ENCODE data around the gene AOC1. TPM values are rescaled to one million over a fixed set of nuclear protein-coding genes. Genes with fewer than 3 reads are reported as not detected.

AOC1 gene
- total RNA-seq, 2 donors from 2014 or later, result not detected

DNA sequence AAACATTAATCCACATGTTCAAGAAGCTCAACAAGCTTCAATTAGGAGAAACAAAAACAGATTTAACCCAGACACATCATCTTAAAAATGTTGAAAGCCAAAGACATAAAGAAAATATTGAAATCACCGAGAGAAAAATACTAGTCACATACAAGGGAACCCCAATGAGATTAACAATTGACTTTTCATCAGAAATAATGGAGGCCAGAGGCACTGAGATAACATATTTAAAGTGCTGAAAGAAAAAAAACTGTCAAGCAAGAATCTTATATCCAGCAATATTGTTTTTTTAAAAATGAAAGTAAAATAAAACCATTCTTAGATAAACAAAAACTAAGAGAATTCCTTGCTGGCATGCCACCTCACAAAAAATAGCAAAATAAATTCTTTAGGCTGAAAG is 28.9 kb downstream of the AOC1 start:
- peaks cover 0 to 29% of the 10 kb centered on the region in 2 donors for H3K9me3 ChIP-seq
- no peaks in the 10 kb centered on the region for H3K27me3 ChIP-seq
- H3K27ac ChIP-seq, result no peak overlapping the region
- TF ChIP-seq, protein P1, sequence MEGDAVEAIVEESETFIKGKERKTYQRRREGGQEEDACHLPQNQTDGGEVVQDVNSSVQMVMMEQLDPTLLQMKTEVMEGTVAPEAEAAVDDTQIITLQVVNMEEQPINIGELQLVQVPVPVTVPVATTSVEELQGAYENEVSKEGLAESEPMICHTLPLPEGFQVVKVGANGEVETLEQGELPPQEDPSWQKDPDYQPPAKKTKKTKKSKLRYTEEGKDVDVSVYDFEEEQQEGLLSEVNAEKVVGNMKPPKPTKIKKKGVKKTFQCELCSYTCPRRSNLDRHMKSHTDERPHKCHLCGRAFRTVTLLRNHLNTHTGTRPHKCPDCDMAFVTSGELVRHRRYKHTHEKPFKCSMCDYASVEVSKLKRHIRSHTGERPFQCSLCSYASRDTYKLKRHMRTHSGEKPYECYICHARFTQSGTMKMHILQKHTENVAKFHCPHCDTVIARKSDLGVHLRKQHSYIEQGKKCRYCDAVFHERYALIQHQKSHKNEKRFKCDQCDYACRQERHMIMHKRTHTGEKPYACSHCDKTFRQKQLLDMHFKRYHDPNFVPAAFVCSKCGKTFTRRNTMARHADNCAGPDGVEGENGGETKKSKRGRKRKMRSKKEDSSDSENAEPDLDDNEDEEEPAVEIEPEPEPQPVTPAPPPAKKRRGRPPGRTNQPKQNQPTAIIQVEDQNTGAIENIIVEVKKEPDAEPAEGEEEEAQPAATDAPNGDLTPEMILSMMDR (IDR thresholded peaks at IDR 0.05), result no peak
- no peaks in the 10 kb centered on the region for H3K36me3 ChIP-seq
- no peak overlapping the region for H3K4me3 ChIP-seq
- no peak for DNase-seq (ENCODE audit: low spot score)
- H3K4me1 ChIP-seq, result peaks cover 0 to 8% of the 10 kb centered on the region in 2 donors

DNA sequence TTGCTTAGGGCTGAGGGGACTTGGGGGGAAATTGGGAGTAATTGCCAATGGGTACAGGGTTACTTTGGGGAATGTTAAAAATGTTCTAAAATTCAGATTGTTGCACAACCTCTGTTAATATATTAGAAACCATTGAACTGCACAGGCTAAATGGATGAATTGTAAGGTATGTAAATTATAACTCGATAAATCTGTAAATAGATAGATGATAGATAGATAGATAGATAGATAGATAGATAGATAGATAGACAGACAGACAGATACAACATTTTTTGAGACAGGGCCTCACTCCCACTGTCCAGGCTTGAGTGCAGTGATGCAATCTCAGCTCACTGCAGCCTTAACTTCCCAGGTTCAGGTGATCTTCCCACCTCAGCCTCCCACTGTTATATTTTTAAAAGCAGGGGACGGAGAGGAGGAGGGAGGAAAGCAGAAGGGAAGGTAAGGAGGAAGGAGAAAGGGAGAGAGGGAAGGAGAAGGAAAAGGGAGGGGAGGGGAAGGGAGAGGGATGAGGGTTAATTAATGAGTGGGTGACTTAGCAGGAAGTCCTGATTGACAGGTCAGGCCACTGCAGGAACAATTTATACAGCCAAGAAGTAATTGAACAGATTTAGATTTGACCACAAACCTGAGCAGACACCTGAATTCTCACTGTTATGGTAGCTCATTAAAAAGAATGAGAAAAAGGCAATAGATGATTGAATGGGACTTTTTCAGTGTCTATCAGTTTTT is 38.7 kb downstream of the AOC1 start:
- peaks cover 0 to 9% of the 10 kb centered on the region in 2 donors for H3K9me3 ChIP-seq
- TF ChIP-seq, protein P1 (IDR thresholded peaks at IDR 0.05), result no peak
- no peaks in the 10 kb centered on the region for H3K36me3 ChIP-seq
- no peak overlapping the region for H3K4me3 ChIP-seq
- DNase-seq (ENCODE audit: low spot score), result no peak
- no peaks in the 10 kb centered on the region for H3K4me1 ChIP-seq
- H3K27ac ChIP-seq, result no peak overlapping the region
- no peaks in the 10 kb centered on the region for H3K27me3 ChIP-seq

DNA sequence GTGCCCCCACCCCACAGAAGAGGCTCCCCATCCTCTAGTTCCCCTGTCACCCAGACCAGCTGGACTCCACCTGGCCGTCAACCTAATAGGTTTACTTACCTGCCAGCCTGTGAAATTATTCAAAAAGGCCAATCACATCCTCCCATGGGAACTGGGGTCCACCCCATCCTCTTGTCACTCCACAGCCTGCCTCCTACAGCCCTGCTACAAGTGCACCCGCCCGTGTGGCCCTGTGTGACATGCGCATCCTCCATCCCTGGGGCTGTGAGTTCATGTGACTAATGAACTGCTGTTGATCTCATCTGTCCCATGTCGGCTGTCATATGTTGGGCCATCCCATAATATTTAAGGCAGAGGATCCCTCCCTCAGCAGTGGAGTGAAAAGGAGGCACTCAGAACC is 39.4 kb downstream of the AOC1 start:
- H3K27me3 ChIP-seq, result no peaks in the 10 kb centered on the region

DNA sequence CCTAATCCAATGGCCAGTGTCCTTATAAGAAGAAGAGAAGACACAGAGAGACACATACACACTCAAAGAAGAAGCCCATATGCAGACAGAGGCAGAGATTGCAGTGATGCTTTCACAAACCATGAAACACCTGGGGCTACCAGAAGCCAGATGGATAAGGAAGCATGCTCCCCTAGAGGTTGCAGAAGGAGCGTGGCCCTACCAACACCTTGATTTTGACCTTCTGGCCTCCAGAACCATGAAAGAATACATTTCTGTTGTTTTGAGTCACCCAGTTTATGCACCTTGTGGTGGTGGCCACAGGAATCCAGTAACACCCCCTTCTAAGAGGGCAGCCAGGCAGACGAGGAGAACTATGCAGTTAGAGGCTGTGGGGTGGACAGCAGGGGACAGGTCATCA is 43.5 kb downstream of the AOC1 start:
- H3K27ac ChIP-seq, result no peak overlapping the region
- H3K36me3 ChIP-seq, result no peaks in the 10 kb centered on the region
- no peak for DNase-seq (ENCODE audit: low spot score)
- peaks cover 0 to 8% of the 10 kb centered on the region in 2 donors for H3K9me3 ChIP-seq
- TF ChIP-seq, protein P1 (IDR thresholded peaks at IDR 0.05), result no peak
- H3K4me1 ChIP-seq, result peaks cover 0 to 8% of the 10 kb centered on the region in 2 donors
- H3K4me3 ChIP-seq, result no peak overlapping the region
- peaks cover 0 to 4% of the 10 kb centered on the region in 2 donors for H3K27me3 ChIP-seq

More for the DNA sequence above, 39.4 kb downstream of the AOC1 start:
- TF ChIP-seq, protein P1 (IDR thresholded peaks at IDR 0.05), result no peak
- peaks cover 0 to 8% of the 10 kb centered on the region in 2 donors for H3K9me3 ChIP-seq
- no peak overlapping the region for H3K4me3 ChIP-seq
- H3K36me3 ChIP-seq, result no peaks in the 10 kb centered on the region
- no peak for DNase-seq (ENCODE audit: low spot score)
- no peaks in the 10 kb centered on the region for H3K4me1 ChIP-seq
- H3K27ac ChIP-seq, result no peak overlapping the region

DNA sequence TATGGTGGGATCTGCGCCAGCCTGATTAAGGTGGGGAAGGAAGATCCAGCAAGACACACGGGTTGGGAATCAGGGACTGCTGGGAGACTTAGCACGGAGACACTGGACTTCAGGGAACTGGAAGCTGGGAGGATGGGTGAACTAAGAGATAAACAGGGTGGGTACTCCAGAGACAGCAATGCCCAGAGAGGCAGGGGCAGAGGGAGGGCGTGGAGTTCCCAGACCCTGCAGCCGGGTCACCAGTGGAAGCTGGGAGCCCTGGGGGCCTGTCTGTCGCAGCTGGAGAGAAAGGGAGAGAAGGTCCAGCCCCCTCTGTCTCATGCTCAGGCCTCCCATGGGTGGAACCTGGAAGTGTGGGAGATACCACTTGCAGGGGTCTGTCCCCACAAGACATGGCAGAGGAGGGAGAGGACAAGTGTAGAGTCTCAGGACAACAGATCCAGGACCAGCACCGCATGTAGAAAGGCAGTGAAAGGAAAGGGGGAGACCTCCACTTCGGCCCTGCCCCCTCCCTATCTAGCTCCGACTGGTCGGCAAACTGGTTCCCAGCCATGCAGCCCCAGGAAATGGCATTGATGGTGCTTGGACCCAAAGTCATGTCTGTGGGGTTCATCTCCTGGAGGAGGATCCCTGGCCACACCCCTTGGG is 44.4 kb downstream of the AOC1 start:
- peaks cover 0 to 17% of the 10 kb centered on the region in 2 donors for H3K4me1 ChIP-seq
- no peak overlapping the region for H3K4me3 ChIP-seq
- peaks cover 0 to 8% of the 10 kb centered on the region in 2 donors for H3K9me3 ChIP-seq
- TF ChIP-seq, protein P1 (IDR thresholded peaks at IDR 0.05), result no peak
- no peaks in the 10 kb centered on the region for H3K36me3 ChIP-seq
- DNase-seq (ENCODE audit: low spot score), result no peak
- peaks cover 0 to 4% of the 10 kb centered on the region in 2 donors for H3K27me3 ChIP-seq
- H3K27ac ChIP-seq, result no peak overlapping the region

Data from right atrium auricular region (tissue), 2 donors.